SJCRH30 (cell line): Measurements from ENCODE around the gene MRM3. TPM values are rescaled to one million over a fixed set of nuclear protein-coding genes. Genes with fewer than 3 reads are reported as not detected.
"Not testable (repeated sequence)": the region's sequence is repeated elsewhere in the genome, so short reads cannot be mapped to it uniquely, and the experiment has no call there.

Source experiments
- DNase-seq, 2 experiments: peaks; one replicate each; pipeline ENCODE4 v3.0.0-alpha.2; 2015 to 2020
- H3K27ac ChIP-seq: fragments of 250-450 bp; sonication (Bioruptor Pico); 2 replicates; pipeline ENCODE4 v1.5.1; 2020; ENCODE audit warnings: mild to moderate bottlenecking, moderate library complexity
- H3K27me3 ChIP-seq: fragments of 250-450 bp; sonication (Bioruptor Pico); 2 replicates; pipeline ENCODE4 v1.5.1; 2020; ENCODE audit warnings: mild to moderate bottlenecking, moderate library complexity
- H3K36me3 ChIP-seq: fragments of 250-450 bp; sonication (Bioruptor Pico); 2 replicates; pipeline ENCODE4 v1.5.1; 2020; ENCODE audit warnings: mild to moderate bottlenecking, moderate library complexity
- H3K4me1 ChIP-seq: fragments of 250-450 bp; sonication (Bioruptor Pico); 2 replicates; pipeline ENCODE4 v1.5.1; 2020; ENCODE audit warnings: mild to moderate bottlenecking, moderate library complexity
- H3K4me3 ChIP-seq: fragments of 250-450 bp; sonication (Bioruptor Pico); 2 replicates; pipeline ENCODE4 v1.5.1; 2020; ENCODE audit warnings: mild to moderate bottlenecking, moderate library complexity
- H3K9me3 ChIP-seq: fragments of 250-450 bp; sonication (Bioruptor Pico); replicated peaks from 2 replicates; pipeline ENCODE4 v1.5.1; 2020; ENCODE audit warnings: mild to moderate bottlenecking, moderate library complexity
- total RNA-seq: library from RNA; depleted of rRNA; stranded (reverse); fragments of >200 nt; shearing (Covaris generic); gene quantifications from 2 replicates; pipeline ENCODE4 v1.2.3, GENCODE V29; 2014

MRM3 gene
- total RNA-seq, 1 experiment from 2014 or later: 12.4 TPM

GRCh38 chr17:778096-778495 lies 4.1 kb upstream of the MRM3 start:
- DNase-seq: no peak
- Histone ChIP-seq H3K36me3 (peaks cover 3% of the 10 kb centered on the region; the same call in 1 of the 2 replicates), H3K27ac (no peak overlapping the region), H3K9me3 (no peaks in the 10 kb centered on the region), H3K4me3 (no peak overlapping the region), H3K27me3 (no peaks in the 10 kb centered on the region), H3K4me1 (no peaks in the 10 kb centered on the region)

DNA sequence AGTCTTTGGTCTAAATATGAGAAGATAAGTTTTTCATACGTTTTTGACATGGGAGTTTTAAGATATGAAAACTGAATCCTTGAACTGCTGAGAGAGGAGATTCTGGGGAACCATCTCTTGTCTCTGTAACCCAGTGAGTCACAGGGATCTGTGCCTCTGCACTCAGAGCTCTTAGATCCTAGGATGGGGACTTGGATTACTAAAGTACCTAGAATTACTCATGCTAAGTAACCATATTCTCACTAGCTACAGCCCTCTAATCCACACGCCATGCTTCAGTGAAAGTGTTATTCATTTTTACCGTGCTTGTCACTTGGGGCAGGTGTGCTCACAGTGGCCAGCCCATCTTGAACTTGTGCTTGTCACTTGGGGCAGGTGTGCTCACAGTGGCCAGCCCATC lies 2.0 kb downstream of the MRM3 start:
- no peak for DNase-seq
- no peaks in the 10 kb centered on the region for H3K4me1 ChIP-seq

GRCh38 chr17:785901-786300 lies 3.7 kb downstream of the MRM3 start:
- not testable (repeated sequence) for H3K27ac ChIP-seq, H3K4me3 ChIP-seq

More for the DNA sequence above, 2.0 kb downstream of the MRM3 start:
- Histone ChIP-seq H3K4me3 (no peak overlapping the region), H3K27me3 (no peaks in the 10 kb centered on the region), H3K9me3 (no peaks in the 10 kb centered on the region), H3K27ac (no peak overlapping the region), H3K36me3 (peaks cover 4% of the 10 kb centered on the region)

GRCh38 chr17:787641-788221 lies 5.6 kb downstream of the MRM3 start:
- no peaks in the 10 kb centered on the region for H3K4me1 ChIP-seq
- no peak overlapping the region for H3K27ac ChIP-seq
- peaks cover 7% of the 10 kb centered on the region for H3K36me3 ChIP-seq
- H3K4me3 ChIP-seq: no peak overlapping the region
- DNase-seq: no peak
- H3K9me3 ChIP-seq: no peaks in the 10 kb centered on the region
- H3K27me3 ChIP-seq: no peaks in the 10 kb centered on the region

More at GRCh38 chr17:785901-786300, 3.7 kb downstream of the MRM3 start:
- not testable (repeated sequence) for DNase-seq, H3K27me3 ChIP-seq, H3K36me3 ChIP-seq, H3K9me3 ChIP-seq, H3K4me1 ChIP-seq

DNA sequence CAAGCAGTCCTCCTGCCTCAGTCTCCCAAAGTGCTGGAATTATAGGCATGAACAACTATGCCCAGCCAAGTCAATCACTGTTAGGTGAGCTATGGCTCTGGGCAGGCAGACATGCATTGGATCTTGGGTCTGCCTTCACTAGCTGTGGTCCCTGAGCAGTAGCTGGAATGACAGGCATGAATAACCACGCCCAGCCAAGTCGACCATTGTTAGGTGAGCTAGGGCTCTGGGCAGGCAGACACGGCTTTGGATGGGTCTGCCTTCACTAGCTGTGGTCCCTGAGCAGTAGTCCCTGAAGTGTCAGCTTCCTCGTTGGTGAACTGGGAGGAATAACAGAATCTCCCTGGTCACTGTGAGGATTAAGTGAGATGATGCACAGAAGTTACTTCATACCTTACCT lies 6.4 kb downstream of the MRM3 start:
- H3K9me3 ChIP-seq: no peaks in the 10 kb centered on the region
- no peak for DNase-seq

GRCh38 chr17:789160-789840 lies 7.1 kb downstream of the MRM3 start:
- no peaks in the 10 kb centered on the region for H3K27me3 ChIP-seq
- H3K27ac ChIP-seq: no peak overlapping the region
- no peak for DNase-seq
- H3K36me3 ChIP-seq: peaks cover 7% of the 10 kb centered on the region
- H3K4me1 ChIP-seq: no peaks in the 10 kb centered on the region
- H3K9me3 ChIP-seq: no peaks in the 10 kb centered on the region
- no peak overlapping the region for H3K4me3 ChIP-seq

More for the DNA sequence above, 6.4 kb downstream of the MRM3 start:
- Histone ChIP-seq H3K27ac (no peak overlapping the region), H3K36me3 (peaks cover 7% of the 10 kb centered on the region), H3K4me1 (no peaks in the 10 kb centered on the region), H3K27me3 (no peaks in the 10 kb centered on the region), H3K4me3 (no peak overlapping the region)

GRCh38 chr17:789931-790873 lies 8.0 kb downstream of the MRM3 start:
- not testable (repeated sequence) for DNase-seq, H3K27ac ChIP-seq, H3K4me3 ChIP-seq, H3K36me3 ChIP-seq, H3K4me1 ChIP-seq, H3K9me3 ChIP-seq, H3K27me3 ChIP-seq

DNA sequence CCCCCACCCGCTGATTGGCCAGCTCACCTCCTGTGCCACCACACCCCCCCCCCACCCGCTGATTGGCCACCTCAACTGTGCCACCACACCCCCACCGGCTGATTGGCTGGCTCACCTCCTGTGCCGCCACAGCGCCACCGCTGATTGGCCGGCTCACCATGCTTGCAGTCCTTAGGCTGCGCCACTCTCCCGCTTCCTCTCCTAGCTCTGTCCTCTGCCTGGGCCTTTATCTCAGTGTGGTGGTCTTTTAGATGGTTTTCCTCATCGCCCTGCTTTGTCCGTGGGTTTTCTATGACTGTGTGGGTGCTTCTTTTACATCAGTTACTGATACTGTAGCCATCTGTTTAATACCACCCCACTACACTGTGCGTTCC lies 8.7 kb downstream of the MRM3 start:
- DNase-seq, H3K9me3 ChIP-seq, H3K4me3 ChIP-seq, H3K36me3 ChIP-seq, H3K4me1 ChIP-seq, H3K27me3 ChIP-seq, H3K27ac ChIP-seq: not testable (repeated sequence)

DNA sequence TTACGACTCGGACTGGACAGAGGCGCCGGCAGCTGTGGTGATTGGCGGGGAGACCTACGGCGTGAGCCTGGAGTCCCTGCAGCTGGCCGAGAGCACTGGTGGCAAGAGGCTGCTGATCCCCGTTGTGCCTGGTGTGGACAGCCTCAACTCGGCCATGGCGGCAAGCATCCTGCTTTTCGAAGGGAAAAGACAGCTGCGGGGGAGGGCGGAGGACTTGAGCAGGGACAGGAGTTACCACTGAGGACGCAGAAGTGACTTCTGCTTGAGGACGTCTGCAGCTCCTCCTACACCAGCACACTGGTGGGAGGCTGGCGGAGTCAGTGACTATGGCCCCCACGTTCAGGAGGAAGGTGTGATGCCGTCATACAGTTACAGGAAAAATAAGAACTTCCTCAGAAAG lies 9.7 kb downstream of the MRM3 start:
- no peak for DNase-seq
- H3K4me3 ChIP-seq: no peak overlapping the region
- no peaks in the 10 kb centered on the region for H3K4me1 ChIP-seq
- H3K27ac ChIP-seq: no peak overlapping the region
- H3K36me3 ChIP-seq: peaks cover 7% of the 10 kb centered on the region
- no peaks in the 10 kb centered on the region for H3K27me3 ChIP-seq
- H3K9me3 ChIP-seq: no peaks in the 10 kb centered on the region

DNA sequence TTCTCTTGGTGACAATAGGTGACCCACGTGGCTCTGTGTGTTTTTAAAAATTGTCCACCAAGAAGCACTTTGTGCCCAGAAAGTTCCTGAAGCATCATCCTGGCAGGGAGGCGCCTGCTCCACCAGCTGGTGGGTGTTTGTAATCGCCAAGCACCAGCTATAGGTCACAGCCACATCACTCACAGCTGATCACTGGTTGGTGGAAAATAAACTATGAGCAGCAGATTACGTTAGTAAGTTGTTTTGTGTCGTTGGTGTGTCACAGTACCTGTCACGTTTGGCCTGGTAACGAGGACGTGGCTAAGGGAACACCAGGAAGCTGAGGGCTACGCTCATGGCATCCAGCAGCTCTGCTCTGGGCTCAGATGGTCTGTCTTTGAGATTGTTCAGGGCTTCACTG lies 10.1 kb downstream of the MRM3 start:
- H3K27me3 ChIP-seq: no peaks in the 10 kb centered on the region
- no peaks in the 10 kb centered on the region for H3K4me1 ChIP-seq
- H3K9me3 ChIP-seq: no peaks in the 10 kb centered on the region
- no peak for DNase-seq
- H3K27ac ChIP-seq: no peak overlapping the region
- H3K36me3 ChIP-seq: peaks cover 7% of the 10 kb centered on the region
- H3K4me3 ChIP-seq: no peak overlapping the region

DNA sequence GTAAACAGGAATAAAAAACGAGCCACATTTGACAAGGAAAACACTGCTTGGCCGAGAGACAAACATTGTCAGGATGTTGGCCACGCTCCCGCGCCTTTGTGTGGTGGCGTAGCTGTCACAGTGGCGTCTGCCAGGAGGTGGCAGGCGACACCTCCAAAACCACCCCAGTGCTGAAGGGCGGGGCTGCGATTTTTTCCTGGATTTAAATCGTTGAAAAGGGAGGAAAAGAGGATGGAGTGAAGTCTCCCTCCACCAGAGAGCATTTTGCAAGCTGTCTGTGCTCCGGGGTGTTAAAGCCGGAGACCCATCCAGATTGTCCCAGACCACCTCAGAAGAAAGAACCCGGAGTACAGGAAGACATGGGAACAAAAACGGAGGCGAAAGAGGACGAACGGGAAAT lies 12.7 kb downstream of the MRM3 start:
- no peak for DNase-seq
- no peaks in the 10 kb centered on the region for H3K4me1 ChIP-seq
- no peaks in the 10 kb centered on the region for H3K27me3 ChIP-seq
- H3K27ac ChIP-seq: no peak overlapping the region
- no peak overlapping the region for H3K4me3 ChIP-seq
- H3K36me3 ChIP-seq: peaks cover 3% of the 10 kb centered on the region; the same call in 1 of the 2 replicates
- H3K9me3 ChIP-seq: no peaks in the 10 kb centered on the region

- Histone ChIP-seq H3K9me3 (no peaks in the 10 kb centered on the region), H3K27me3 (no peaks in the 10 kb centered on the region), H3K4me3 (no peak overlapping the region), H3K4me1 (no peaks in the 10 kb centered on the region), H3K36me3 (peaks cover 3% of the 10 kb centered on the region; the same call in 1 of the 2 replicates), H3K27ac (no peak overlapping the region)
- DNase-seq: no peak
Observed at GRCh38 chr17:795276-795675, 13.1 kb downstream of the MRM3 start.

GRCh38 chr17:795721-796120 lies 13.6 kb downstream of the MRM3 start:
- H3K9me3 ChIP-seq: no peaks in the 10 kb centered on the region
- H3K27me3 ChIP-seq: no peaks in the 10 kb centered on the region
- peaks cover 3% of the 10 kb centered on the region; the same call in 1 of the 2 replicates for H3K36me3 ChIP-seq
- DNase-seq: no peak
- H3K27ac ChIP-seq: no peak overlapping the region
- H3K4me3 ChIP-seq: no peak overlapping the region
- no peaks in the 10 kb centered on the region for H3K4me1 ChIP-seq

DNA sequence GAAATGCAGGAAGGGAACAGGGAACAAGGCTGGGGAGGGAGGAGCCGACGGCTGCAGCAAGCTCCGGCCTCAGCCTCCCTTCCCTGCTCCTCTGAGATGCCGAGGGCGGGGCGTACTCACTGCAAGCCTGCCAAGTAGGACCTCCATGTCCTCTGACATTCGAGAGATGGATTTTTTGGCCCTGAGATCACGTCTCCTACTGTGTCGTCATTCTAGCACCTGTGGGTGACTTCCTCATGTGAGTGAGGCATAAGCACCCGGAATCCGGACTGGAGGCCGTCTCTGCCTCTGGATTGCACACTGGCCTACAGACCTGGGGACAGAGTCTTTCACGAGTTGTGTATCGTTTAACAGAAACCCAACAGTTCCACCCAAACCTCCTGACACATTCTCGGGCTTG lies 14.5 kb downstream of the MRM3 start:
- Histone ChIP-seq H3K27ac (no peak overlapping the region), H3K9me3 (no peaks in the 10 kb centered on the region), H3K36me3 (no peaks in the 10 kb centered on the region; the same call in 1 of the 2 replicates), H3K27me3 (no peaks in the 10 kb centered on the region), H3K4me3 (no peak overlapping the region), H3K4me1 (no peaks in the 10 kb centered on the region)
- DNase-seq: no peak

DNA sequence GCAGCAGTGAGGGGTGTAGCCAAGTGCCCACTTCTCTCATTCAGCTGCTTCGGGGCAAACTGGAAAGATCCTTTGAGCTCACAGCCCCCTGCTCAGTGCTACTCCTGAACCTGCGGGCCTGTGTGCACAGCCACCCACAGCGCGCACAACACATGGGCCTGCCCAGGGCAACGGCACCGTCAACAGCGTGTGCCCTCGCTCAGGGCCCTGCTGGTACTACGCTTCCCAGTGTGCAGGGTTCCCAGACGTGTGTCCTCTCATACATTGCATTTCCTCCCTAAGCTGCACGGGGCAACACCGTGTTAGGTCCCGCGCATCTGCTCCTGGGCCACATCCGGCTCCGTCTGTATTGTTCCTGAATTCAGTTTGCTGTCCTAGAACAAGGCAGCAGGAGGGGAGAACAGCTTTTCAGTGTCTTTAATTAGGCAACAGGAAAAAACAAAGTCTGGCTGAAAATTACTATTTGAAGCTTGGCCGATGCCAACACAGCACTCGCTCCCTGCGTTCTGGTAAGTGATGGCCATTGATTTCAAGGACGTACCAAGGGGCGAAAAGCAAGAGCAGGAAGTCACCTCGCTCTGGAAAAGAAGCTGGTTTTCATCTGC lies 15.2 kb downstream of the MRM3 start:
- no peak for DNase-seq

More for the DNA sequence above, 15.2 kb downstream of the MRM3 start:
- no peak overlapping the region for H3K4me3 ChIP-seq
- no peaks in the 10 kb centered on the region for H3K27me3 ChIP-seq
- no peaks in the 10 kb centered on the region for H3K36me3 ChIP-seq
- H3K27ac ChIP-seq: no peak overlapping the region
- H3K4me1 ChIP-seq: no peaks in the 10 kb centered on the region
- H3K9me3 ChIP-seq: no peaks in the 10 kb centered on the region
